Lung (tissue), 12 donors: ENCODE measurements around the gene SEC14L3. TPM values are rescaled to one million over a fixed set of nuclear protein-coding genes. Genes with fewer than 3 reads are reported as not detected.

Experiments
- ATAC-seq: fragments of 200-7000 bp; cut with Tn5 transposase; one replicate; pipeline ENCODE4 v1.9.1; 2020; ENCODE audit warnings: moderate number of reproducible peaks; ENCODE audit not compliant: insufficient read depth, low FRiP score
- DNase-seq, 3 donors: peaks; one replicate each; pipeline ENCODE4 v3.0.0-alpha.2; 2013 to 2017
- H3K27ac ChIP-seq, 2 donors: one replicate each; pipeline ENCODE4 v1.5.1; 2013; ENCODE audit warnings: mild to moderate bottlenecking in 2 of 2, moderate library complexity in 2 of 2, control low read depth in 1 of 2, inconsistent platforms in 1 of 2, low read depth in 1 of 2, low read length in 1 of 2
- H3K27me3 ChIP-seq, 3 donors: one replicate each; pipeline ENCODE4 v1.5.1; 2013; ENCODE audit warnings: low read length in 2 of 3; ENCODE audit not compliant: control insufficient read depth in 3 of 3, insufficient read depth in 3 of 3
- H3K36me3 ChIP-seq, 4 donors: one replicate each; pipeline ENCODE4 v1.5.1; 2013; ENCODE audit warnings: low read length in 4 of 4, mild to moderate bottlenecking in 1 of 4, moderate library complexity in 1 of 4; ENCODE audit not compliant: control insufficient read depth in 4 of 4, insufficient read depth in 4 of 4
- H3K4me1 ChIP-seq, 5 donors: one replicate each; pipeline ENCODE4 v1.5.1; 2013; ENCODE audit warnings: low read length in 5 of 5, mild to moderate bottlenecking in 2 of 5, moderate library complexity in 1 of 5; ENCODE audit not compliant: control insufficient read depth in 5 of 5, insufficient read depth in 5 of 5
- H3K4me3 ChIP-seq: one replicate; pipeline ENCODE4 v1.5.1; 2013; ENCODE audit warnings: mild to moderate bottlenecking, control low read depth, moderate library complexity
- H3K9ac ChIP-seq, 2 donors: one replicate each; pipeline ENCODE4 v1.5.1; 2013; ENCODE audit warnings: low read length in 2 of 2, control low read depth in 1 of 2; ENCODE audit not compliant: insufficient read depth in 1 of 2
- H3K9me3 ChIP-seq, 4 donors: one replicate each; pipeline ENCODE4 v1.5.1; 2013; ENCODE audit warnings: low read length in 3 of 4, mild to moderate bottlenecking in 1 of 4, moderate library complexity in 1 of 4; ENCODE audit not compliant: control insufficient read depth in 4 of 4, insufficient read depth in 3 of 4
- WGBS, 2 donors: extraction: QIAGEN DNeasy Blood & Tissue Kit; methylation state at CpG; one replicate each; pipeline ENCODE4 v1.1.7; 2013; 5-methylcytosine and 5-hydroxymethylcytosine counted together
- polyA plus RNA-seq, 2 donors: library from polyadenylated mRNA; stranded (reverse); fragments of 200-250 nt; gene quantifications; one replicate each; pipeline ENCODE4 v1.2.1, GENCODE V29; 2013
- total RNA-seq, 2 donors: library from RNA; depleted of rRNA in 1 of 2; stranded (reverse); fragments of >200 nt in 1 of 2; gene quantifications; one replicate each; pipeline ENCODE4 v1.2.1, GENCODE V29; 2014 to 2021
- TF ChIP-seq, protein P1 (sequence below): IDR thresholded peaks from 2 replicates; pipeline ENCODE4 v1.5.1; 2012; ENCODE audit warnings: mild to moderate bottlenecking; ENCODE audit errors: control extremely low read depth, extremely low read depth
- donor health status: control.
- donor health status: control.
- donor health status: Bipolar disorder and iron deficiency.
- donor health status: healthy.
- donor health status: DM: yes; HTN: yes; CAD: no.

Gene SEC14L3
- total and polyA plus RNA-seq, 4 donors: 0.17 to 0.98 (median 0.70) TPM

DNA sequence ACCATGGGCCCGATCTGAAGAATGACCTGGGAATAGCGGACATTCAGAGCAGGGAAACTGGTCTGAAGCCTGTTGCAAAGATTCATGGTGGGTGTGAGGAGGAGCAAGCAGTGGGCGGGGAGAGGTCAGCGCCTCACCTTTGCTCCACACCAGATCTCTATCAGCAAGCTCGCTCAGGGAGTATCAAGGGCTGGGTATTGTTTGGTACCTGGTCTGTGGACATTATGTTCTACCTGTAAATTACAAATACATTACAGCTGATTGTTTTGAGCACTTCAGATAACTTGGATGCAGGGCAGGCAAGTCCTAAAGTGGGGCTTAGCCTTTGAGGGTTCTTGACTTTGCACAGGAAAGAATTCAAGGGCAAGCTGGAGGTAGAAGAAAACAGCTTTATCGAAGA lies 44.5 kb upstream of the SEC14L3 start:
- ATAC-seq (no peak), DNase-seq (no peak)
- peaks cover 0 to 1% (median 0%) of the 10 kb centered on the region in 4 donors for H3K9me3 ChIP-seq
- WGBS, 2 donors: 76 to 91% methylated on average over 6 of the region's 6 CpGs
- no peak overlapping the region for H3K9ac ChIP-seq
- H3K36me3 ChIP-seq: no peaks in the 10 kb centered on the region
- TF ChIP-seq, protein P1, sequence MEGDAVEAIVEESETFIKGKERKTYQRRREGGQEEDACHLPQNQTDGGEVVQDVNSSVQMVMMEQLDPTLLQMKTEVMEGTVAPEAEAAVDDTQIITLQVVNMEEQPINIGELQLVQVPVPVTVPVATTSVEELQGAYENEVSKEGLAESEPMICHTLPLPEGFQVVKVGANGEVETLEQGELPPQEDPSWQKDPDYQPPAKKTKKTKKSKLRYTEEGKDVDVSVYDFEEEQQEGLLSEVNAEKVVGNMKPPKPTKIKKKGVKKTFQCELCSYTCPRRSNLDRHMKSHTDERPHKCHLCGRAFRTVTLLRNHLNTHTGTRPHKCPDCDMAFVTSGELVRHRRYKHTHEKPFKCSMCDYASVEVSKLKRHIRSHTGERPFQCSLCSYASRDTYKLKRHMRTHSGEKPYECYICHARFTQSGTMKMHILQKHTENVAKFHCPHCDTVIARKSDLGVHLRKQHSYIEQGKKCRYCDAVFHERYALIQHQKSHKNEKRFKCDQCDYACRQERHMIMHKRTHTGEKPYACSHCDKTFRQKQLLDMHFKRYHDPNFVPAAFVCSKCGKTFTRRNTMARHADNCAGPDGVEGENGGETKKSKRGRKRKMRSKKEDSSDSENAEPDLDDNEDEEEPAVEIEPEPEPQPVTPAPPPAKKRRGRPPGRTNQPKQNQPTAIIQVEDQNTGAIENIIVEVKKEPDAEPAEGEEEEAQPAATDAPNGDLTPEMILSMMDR: no peak
- H3K4me1 ChIP-seq: peaks cover 0 to 3% (median 0%) of the 10 kb centered on the region in 5 donors
- H3K4me3 ChIP-seq: no peak overlapping the region
- no peak overlapping the region for H3K27ac ChIP-seq
- H3K27me3 ChIP-seq: no peaks in the 10 kb centered on the region

DNA sequence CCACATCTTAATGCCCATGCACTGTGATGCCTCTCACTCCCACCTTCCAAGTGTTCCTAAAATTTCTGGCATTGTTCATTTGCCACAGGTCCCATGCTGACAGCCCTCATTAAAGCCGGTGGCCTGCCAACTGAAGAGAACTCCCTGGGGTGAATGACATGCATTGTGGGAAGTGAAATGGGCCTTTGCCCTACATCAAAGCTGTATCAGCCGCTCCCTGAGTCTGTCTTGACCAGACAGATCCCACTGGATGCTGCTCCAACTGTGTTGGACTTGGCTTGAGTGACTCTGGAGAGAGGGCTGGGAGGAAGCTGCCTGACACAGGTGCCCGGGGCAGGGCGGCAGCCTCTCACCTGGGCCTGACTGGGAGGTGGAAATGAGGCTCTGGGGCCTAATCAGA lies 42.4 kb upstream of the SEC14L3 start:
- TF ChIP-seq, protein P1: no peak
- 80 to 88% methylated on average over 4 of the region's 4 CpGs for WGBS, 2 donors

GRCh38 chr22:30513462-30513861 lies 41.6 kb upstream of the SEC14L3 start:
- Histone ChIP-seq H3K9me3 (peaks cover 0 to 1% (median 0%) of the 10 kb centered on the region in 4 donors), H3K9ac (no peak overlapping the region), H3K36me3 (no peaks in the 10 kb centered on the region), H3K27ac (no peak overlapping the region), H3K4me3 (no peak overlapping the region), H3K4me1 (peaks cover 0 to 3% (median 0%) of the 10 kb centered on the region in 5 donors), H3K27me3 (no peaks in the 10 kb centered on the region)
- TF ChIP-seq, protein P1: no peak
- DNase-seq (no peak), ATAC-seq (no peak)
- 94% methylated on average over 6 of the region's 6 CpGs for WGBS, 2 donors

More for the DNA sequence above, 42.4 kb upstream of the SEC14L3 start:
- H3K27me3 ChIP-seq: no peaks in the 10 kb centered on the region
- H3K27ac ChIP-seq: no peak overlapping the region
- DNase-seq: no peak
- H3K9ac ChIP-seq: no peak overlapping the region
- H3K9me3 ChIP-seq: peaks cover 0 to 1% (median 0%) of the 10 kb centered on the region in 4 donors
- no peaks in the 10 kb centered on the region for H3K36me3 ChIP-seq
- no peak overlapping the region for H3K4me3 ChIP-seq
- ATAC-seq: no peak
- peaks cover 0 to 3% (median 0%) of the 10 kb centered on the region in 5 donors for H3K4me1 ChIP-seq

- Histone ChIP-seq H3K27ac (no peak overlapping the region), H3K9me3 (peaks cover 0 to 1% (median 0%) of the 10 kb centered on the region in 4 donors), H3K9ac (no peak overlapping the region), H3K27me3 (peaks cover 0 to 3% (median 0%) of the 10 kb centered on the region in 3 donors), H3K36me3 (no peaks in the 10 kb centered on the region), H3K4me3 (no peak overlapping the region), H3K4me1 (peaks cover 0 to 3% (median 0%) of the 10 kb centered on the region in 5 donors)
- DNase-seq: no peak
- TF ChIP-seq, protein P1: no peak
- no peak for ATAC-seq
- 92 to 93% methylated on average over 7 of the region's 7 CpGs for WGBS, 2 donors
These were observed 40.1 kb upstream of the SEC14L3 start for GRCh38 chr22:30511911-30512310.
